ENCODE data around the gene UBTD2. TPM values are rescaled to one million over a fixed set of nuclear protein-coding genes. Genes with fewer than 3 reads are reported as not detected.

The UBTD2 gene
- total RNA-seq, 4 donors from 2014 or later = 9.1 to 14.7 (median 12.3) TPM

- Histone ChIP-seq H3K4me3 (no peak overlapping the region), H3K36me3 (no peaks in the 10 kb centered on the region), H3K4me1 (no peaks in the 10 kb centered on the region), H3K27me3 (peaks cover 0 to 9% (median 0%) of the 10 kb centered on the region in 4 donors), H3K27ac (no peak overlapping the region), H3K9me3 (no peaks in the 10 kb centered on the region)
- WGBS, 2 donors = 63 to 80% methylated on average over 6 of the region's 6 CpGs
- intact Hi-C loops (cut with DNase I) = no loop called here
- TF ChIP-seq CTCF (IDR thresholded peaks at IDR 0.05) = no peak
- no peak for TF ChIP-seq POLR2A (IDR thresholded peaks at IDR 0.05)
- no peak for DNase-seq
These were observed 88.4 kb downstream of the UBTD2 start for GRCh38 chr5:172194985-172195774.

- WGBS, 2 donors = 70 to 74% methylated on average over 6 of the region's 6 CpGs
- no peak for TF ChIP-seq POLR2A (IDR thresholded peaks at IDR 0.05)
- no peak for TF ChIP-seq CTCF (IDR thresholded peaks at IDR 0.05)
- H3K36me3 ChIP-seq = no peaks in the 10 kb centered on the region
- no peak within 1 kb of the TSS for H3K4me3 ChIP-seq
- no peaks in the 10 kb centered on the region for H3K9me3 ChIP-seq
- no peak within 1 kb of the TSS for H3K27ac ChIP-seq
- no peak for DNase-seq
- H3K4me1 ChIP-seq = peaks cover 0 to 4% (median 0%) of the 10 kb centered on the region in 3 donors
- H3K27me3 ChIP-seq = peaks cover 0 to 16% (median 0%) of the 10 kb centered on the region in 4 donors
- intact Hi-C loops (cut with DNase I) = no loop called here
These were observed 89.7 kb downstream of the UBTD2 start, which contains the start of gene EFCAB9 for GRCh38 chr5:172193872-172194271. Gene EFCAB9, plus strand, starts transcription at chr5:172194172. Its CDS starts 1 bp downstream, at chr5:172194173.

- Histone ChIP-seq H3K36me3 (no peaks in the 10 kb centered on the region), H3K27ac (no peak overlapping the region), H3K27me3 (peaks cover 0 to 16% (median 0%) of the 10 kb centered on the region in 4 donors), H3K9me3 (no peaks in the 10 kb centered on the region), H3K4me3 (no peak overlapping the region), H3K4me1 (peaks cover 22 to 43% (median 22%) of the 10 kb centered on the region in 3 donors)
- no peak for DNase-seq
- intact Hi-C loops (cut with DNase I) = loop anchor here (5.0 kb wide), 1 partner anchor 82 kb away; no protein-coding TSS in a partner anchor
- TF ChIP-seq POLR2A (IDR thresholded peaks at IDR 0.05) (no peak), CTCF (IDR thresholded peaks at IDR 0.05) (no peak)
- WGBS, 2 donors = 52 to 75% methylated on average over 1 to 3 of the region's 3 CpGs
These were observed 93.8 kb downstream of the UBTD2 start for GRCh38 chr5:172189693-172190296.

- DNase-seq = no peak
- WGBS, 2 donors = 30 to 52% methylated on average over 20 to 26 of the region's 30 CpGs
- TF ChIP-seq POLR2A (IDR thresholded peaks at IDR 0.05) = no peak
- TF ChIP-seq CTCF (IDR thresholded peaks at IDR 0.05) = no peak
- peak overlapping the region in 2 of 4 donors; percentile 89 to 92 for H3K27ac ChIP-seq
- H3K4me1 ChIP-seq = peaks cover 22 to 48% (median 22%) of the 10 kb centered on the region in 3 donors
- intact Hi-C loops (cut with DNase I) = loop anchor here (5.0 kb wide), 1 partner anchor 82 kb away; no protein-coding TSS in a partner anchor
- no peaks in the 10 kb centered on the region for H3K36me3 ChIP-seq
- no peaks in the 10 kb centered on the region for H3K9me3 ChIP-seq
- H3K4me3 ChIP-seq = peak overlapping the region; percentile 48 to 87 (median 72)
- H3K27me3 ChIP-seq = peaks cover 0 to 16% (median 0%) of the 10 kb centered on the region in 4 donors
These were observed 94.5 kb downstream of the UBTD2 start for GRCh38 chr5:172188893-172189692.
